BJ (cell line): ENCODE measurements around the gene UNK. TPM values are rescaled to one million over a fixed set of nuclear protein-coding genes. Genes with fewer than 3 reads are reported as not detected.

Source experiments
- CTCF ChIA-PET: fragments of 350-600 bp; formaldehyde crosslinking; extraction: SDS; loops from one replicate; lab custom pipeline; 2021; ENCODE audit warnings: antibody characterized with exemption, inconsistent platforms; lab: Yijun Ruan, JAX
- POLR2A ChIA-PET: fragments of 300-600 bp; sonication (Branson Sonifier 250); formaldehyde crosslinking; extraction: SDS; loops from one replicate; lab custom pipeline; 2021; ENCODE audit warnings: antibody characterized with exemption; lab: Charles Lee
- DNase-seq: peaks from one replicate; pipeline ENCODE4 v3.0.0-alpha.2; 2011; ENCODE audit warnings: low read depth
- H3K27me3 ChIP-seq: 2 replicates; pipeline ENCODE4 v1.6.0; 2011; ENCODE audit warnings: low read length; ENCODE audit not compliant: control insufficient read depth, insufficient read depth
- H3K36me3 ChIP-seq: 2 replicates; pipeline ENCODE4 v1.5.1; 2011; ENCODE audit warnings: low read length; ENCODE audit not compliant: control insufficient read depth, insufficient read depth
- H3K4me3 ChIP-seq: 2 replicates; pipeline ENCODE4 v1.5.1; 2011; ENCODE audit warnings: low read depth, mild to moderate bottlenecking, control low read depth, low read length
- CTCF ChIP-seq: IDR thresholded peaks from 2 replicates; pipeline ENCODE4 v1.5.1; 2011; ENCODE audit warnings: low read depth, mild to moderate bottlenecking, control low read depth, inconsistent platforms, low read length, moderate library complexity; ENCODE audit not compliant: insufficient read depth
- polyA plus RNA-seq: library from polyadenylated mRNA; depleted of rRNA; stranded (reverse); fragments of >200 nt; gene quantifications from 2 replicates; pipeline ENCODE4 v1.2.3, GENCODE V29; 2011

Gene UNK
- polyA plus RNA-seq, 1 experiment: 7.2 TPM

GRCh38 chr17:75763269-75763607 lies 21.4 kb upstream of the UNK start:
- H3K4me3 ChIP-seq: no peak overlapping the region
- H3K27me3 ChIP-seq: no peaks in the 10 kb centered on the region
- H3K36me3 ChIP-seq: peaks cover 3% of the 10 kb centered on the region
- ChIA-PET POLR2A (interaction anchor here (1.5 kb wide), 1 partner anchor 17 kb away, joined by 4 read pairs; no protein-coding TSS in a partner anchor), CTCF (interaction anchor here (0.8 to 6.4 kb wide), 9 partner anchors 9 to 134 kb away, joined by 3 to 63 read pairs (median 19); partner anchors contain the start of genes SMIM5, TRIM65 and UNK)
- no peak for TF ChIP-seq CTCF
- DNase-seq: no peak

GRCh38 chr17:75763613-75764416 lies 20.8 kb upstream of the UNK start:
- TF ChIP-seq CTCF: no peak
- H3K27me3 ChIP-seq: no peaks in the 10 kb centered on the region
- ChIA-PET POLR2A (interaction anchor here (0.6 to 0.9 kb wide), 5 partner anchors 9 to 256 kb away, joined by 3 to 5 read pairs (median 3); no protein-coding TSS in a partner anchor), CTCF (interaction anchor here (0.9 to 6.4 kb wide), 14 partner anchors 10 to 133 kb away, joined by 3 to 63 read pairs (median 6); partner anchors contain the start of genes SMIM5, TRIM65 and UNK)
- DNase-seq: no peak
- peaks cover 3% of the 10 kb centered on the region for H3K36me3 ChIP-seq
- peak overlapping the region; percentile 78 for H3K4me3 ChIP-seq

DNA sequence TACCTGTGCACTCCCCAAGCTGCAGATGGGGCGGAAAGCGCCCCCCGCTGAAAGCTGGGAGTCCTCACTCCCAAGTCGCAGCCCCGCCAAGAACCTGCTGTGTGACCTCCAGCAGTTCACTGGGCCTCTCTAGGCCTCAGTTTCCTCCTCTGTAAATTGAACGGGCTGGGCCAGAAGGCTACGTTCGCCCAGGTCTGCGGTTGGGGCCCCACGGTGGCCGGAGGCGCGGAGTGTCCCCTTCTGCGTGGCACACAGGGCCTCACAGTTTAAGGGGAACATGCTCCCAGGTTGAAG lies 20.2 kb upstream of the UNK start:
- TF ChIP-seq CTCF: no peak
- peak overlapping the region; percentile 78 for H3K4me3 ChIP-seq
- POLR2A ChIA-PET: interaction anchor here (0.6 to 0.9 kb wide), 5 partner anchors 9 to 255 kb away, joined by 3 to 5 read pairs (median 3); no protein-coding TSS in a partner anchor
- H3K36me3 ChIP-seq: peaks cover 3% of the 10 kb centered on the region
- H3K27me3 ChIP-seq: no peaks in the 10 kb centered on the region
- CTCF ChIA-PET: interaction anchor here (0.9 to 6.4 kb wide), 17 partner anchors 10 to 132 kb away, joined by 3 to 63 read pairs (median 6); partner anchors contain the start of genes SMIM5, TRIM65 and UNK
- no peak for DNase-seq

DNA sequence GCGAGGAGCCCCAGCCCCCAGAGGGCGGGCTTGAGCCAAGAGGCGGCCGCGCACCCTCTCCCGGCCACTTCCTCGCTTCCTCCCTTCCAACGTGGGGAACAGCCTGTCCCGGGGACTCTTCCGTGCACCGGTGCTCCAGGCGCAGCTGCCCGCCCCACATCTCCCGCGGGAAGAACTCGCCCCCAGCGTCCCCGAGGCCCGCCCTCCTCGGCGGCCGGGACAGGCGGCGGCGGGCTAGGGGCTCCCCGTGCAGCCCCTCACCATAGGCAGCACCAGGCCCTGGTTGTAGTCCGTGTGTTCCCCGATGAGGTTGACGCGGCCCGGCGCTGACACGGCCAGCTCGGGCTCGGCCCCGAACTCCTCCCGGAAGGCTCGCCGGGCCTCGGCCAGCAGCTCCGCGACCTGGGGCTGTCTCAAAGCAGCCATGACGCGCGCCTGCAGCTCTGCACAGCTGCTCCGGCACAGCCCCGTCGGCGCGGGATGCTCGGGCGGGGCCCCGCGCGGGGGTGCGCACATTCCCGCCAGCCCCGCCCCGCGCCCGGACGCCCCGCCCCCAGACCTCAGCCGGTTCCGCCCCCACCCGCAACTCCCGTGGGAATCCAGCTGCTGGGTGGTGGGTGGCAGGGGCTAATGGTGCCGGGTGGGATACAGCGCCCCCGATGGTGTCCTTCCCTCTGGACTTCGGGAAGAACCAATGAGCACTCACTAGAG lies 19.7 kb upstream of the UNK start, which contains the start of gene GALK1:
Gene GALK1, minus strand, starts transcription at position 482 of the 711 bp plus-strand sequence. Its CDS starts 56 bp downstream, at position 426.
- Histone ChIP-seq H3K4me3 (peak within 1 kb of the TSS; percentile 78), H3K27me3 (no peaks in the 10 kb centered on the region), H3K36me3 (peaks cover 1% of the 10 kb centered on the region)
- TF ChIP-seq CTCF: peak; percentile 71
- no peak for DNase-seq
- CTCF ChIA-PET: interaction anchor here (0.6 to 6.4 kb wide), 24 partner anchors 11 to 248 kb away, joined by 3 to 63 read pairs (median 4); partner anchors contain the start of genes MRPL38, SMIM5, TSEN54 and UNK
- POLR2A ChIA-PET: interaction anchor here (0.6 to 1.1 kb wide), 6 partner anchors 8 to 255 kb away, joined by 3 to 12 read pairs (median 4); no protein-coding TSS in a partner anchor

DNA sequence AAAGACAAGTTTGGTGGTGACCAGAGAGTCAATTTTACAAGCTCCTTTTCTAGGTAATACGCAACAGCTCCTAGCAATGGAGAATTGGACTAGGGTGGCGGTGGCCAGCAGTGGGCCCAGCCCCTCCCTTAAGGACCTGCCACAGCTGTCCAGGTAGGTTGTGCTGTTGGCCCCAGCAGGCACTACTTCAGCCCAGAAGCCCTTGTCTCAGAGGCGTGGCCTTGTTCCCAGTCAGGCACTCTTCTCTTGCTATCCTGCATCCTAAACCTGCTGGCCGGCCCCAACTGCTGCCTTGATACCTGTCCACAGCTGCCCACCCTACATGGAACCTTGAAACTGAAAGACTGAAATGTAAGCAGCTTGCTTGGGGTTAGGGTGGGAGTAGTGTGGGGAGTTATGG lies 18.6 kb upstream of the UNK start:
- Histone ChIP-seq H3K27me3 (no peaks in the 10 kb centered on the region), H3K36me3 (peaks cover 1% of the 10 kb centered on the region; the same call in 1 of the 2 replicates), H3K4me3 (no peak overlapping the region)
- no peak for TF ChIP-seq CTCF
- POLR2A ChIA-PET: interaction anchor here (0.6 to 1.1 kb wide), 4 partner anchors 9 to 420 kb away, joined by 3 to 15 read pairs (median 9); no protein-coding TSS in a partner anchor
- no peak for DNase-seq
- CTCF ChIA-PET: interaction anchor here (0.7 to 6.4 kb wide), 11 partner anchors 11 to 139 kb away, joined by 3 to 63 read pairs (median 11); partner anchors contain the start of genes MRPL38, SMIM5 and UNK
